ENCODE measurements around the gene PPP1R11. TPM values are rescaled to one million over a fixed set of nuclear protein-coding genes. Genes with fewer than 3 reads are reported as not detected.
"Not testable (repeated sequence)": the region's sequence is repeated elsewhere in the genome, so short reads cannot be mapped to it uniquely, and the experiment has no call there.

Gene PPP1R11, protein sequence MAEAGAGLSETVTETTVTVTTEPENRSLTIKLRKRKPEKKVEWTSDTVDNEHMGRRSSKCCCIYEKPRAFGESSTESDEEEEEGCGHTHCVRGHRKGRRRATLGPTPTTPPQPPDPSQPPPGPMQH
- polyA plus RNA-seq (ENCODE audit: insufficient read length), result 31.0 TPM

- DNase-seq, result peak; percentile 100
Measured at GRCh38 chr6:30066577-30067459, at the start of gene PPP1R11. TSS of gene PPP1R11 (plus strand) at chr6:30067198. CDS start at chr6:30067411, 213 bp downstream.

DNA sequence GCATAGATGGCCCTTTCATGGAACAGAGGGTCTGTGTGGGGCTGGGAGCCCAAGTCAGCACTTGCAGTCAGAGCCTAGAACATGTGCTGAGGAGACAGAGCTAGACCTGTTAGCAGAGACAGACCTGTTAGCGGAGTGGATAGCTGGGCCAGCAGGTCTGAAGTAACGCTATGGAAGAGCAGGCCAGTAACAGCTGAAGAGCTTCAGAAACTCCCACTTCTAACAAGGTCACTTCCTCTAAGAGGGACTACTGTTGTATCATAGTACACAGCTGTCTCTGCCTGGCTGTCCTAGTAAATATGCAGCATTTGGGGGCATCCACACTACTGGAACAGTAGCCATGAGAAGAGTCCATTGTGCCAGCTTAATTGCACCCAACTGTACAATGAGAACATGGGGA lies 47.2 kb upstream of the PPP1R11 start:
- DNase-seq, result no peak

DNA sequence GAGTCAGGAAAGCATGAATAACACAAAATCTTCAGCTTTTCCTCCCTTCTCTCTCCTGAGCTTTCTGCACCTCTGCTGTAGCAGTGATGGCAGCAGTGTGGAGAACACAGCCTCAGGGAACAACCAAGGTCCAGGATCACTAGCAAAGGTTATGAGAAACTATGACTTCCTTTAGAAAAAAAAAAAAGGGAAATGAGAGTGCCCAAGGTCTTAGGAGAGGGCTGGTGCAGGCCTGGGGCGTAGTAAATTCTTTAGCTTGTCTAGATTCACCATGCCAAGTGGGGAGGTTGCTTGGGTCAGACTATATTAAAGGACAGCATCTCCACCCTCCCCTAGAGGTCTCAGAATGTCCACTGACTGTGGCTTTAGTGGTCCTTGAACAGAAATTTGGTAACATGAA lies 46.4 kb upstream of the PPP1R11 start:
- DNase-seq, result no peak

GRCh38 chr6:30022189-30022588 lies 44.8 kb upstream of the PPP1R11 start:
- no peak for DNase-seq

- DNase-seq, result not testable (repeated sequence)
Measured at GRCh38 chr6:30022712-30023111, 44.3 kb upstream of the PPP1R11 start.

DNA sequence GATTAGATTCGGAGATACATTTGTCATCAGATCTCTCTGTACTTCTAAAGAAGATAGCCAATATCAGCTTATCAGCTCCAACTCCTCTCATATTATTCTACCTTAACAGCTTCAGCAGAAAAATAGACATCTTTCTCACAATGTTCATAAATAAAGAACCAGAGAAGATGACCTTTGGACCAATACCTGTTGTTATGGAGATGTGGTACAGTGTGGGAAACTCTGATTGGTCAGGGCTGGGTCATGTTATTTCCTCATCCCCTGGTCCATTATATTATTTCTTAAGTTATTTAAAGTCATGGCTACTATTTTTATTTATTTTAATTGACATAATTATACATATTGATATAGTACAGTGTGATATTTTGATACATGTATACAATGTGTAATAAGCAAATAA lies 41.8 kb upstream of the PPP1R11 start:
- DNase-seq, result no peak

DNA sequence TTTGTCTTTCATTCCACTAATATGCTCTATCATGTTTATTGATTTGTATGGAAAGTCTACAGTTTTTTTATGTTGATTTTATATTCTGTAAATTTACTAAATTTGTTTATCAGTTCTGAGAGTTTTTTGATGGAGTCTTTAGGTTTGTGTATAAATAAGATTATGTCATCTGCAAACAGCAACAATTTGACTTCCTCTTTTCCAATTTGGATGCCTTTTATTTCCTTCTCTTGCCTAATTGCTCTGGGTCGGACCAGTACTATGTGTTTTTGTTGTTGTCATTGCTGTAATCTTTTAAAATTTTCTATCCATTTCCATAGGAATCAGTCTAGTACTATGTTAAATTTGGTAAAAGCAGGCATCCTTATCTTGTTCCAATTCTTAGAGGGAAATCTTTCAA lies 37.4 kb upstream of the PPP1R11 start:
- no peak for DNase-seq

DNA sequence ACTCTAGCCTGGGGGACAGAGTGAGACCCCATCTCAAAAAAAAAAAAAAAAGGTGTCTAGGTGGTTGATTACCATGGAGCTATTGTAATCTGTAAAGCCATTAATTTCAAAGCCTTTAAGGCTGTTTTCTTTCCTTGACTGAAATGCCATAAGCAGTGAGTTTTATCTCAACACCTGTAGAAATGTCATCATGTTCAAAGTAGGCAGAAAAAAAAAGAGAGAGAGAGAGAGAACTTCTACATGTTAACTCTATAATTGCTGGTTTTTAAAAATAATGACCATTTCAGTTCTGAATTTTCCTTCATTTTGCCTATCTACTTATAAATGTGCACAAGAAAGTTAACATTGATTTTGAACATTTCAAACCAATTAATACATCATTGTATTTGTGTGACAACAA lies 35.6 kb upstream of the PPP1R11 start:
- no peak for DNase-seq

GRCh38 chr6:30033440-30033839 lies 33.6 kb upstream of the PPP1R11 start:
- DNase-seq, result not testable (repeated sequence)

- no peak for DNase-seq
Measured at GRCh38 chr6:30035784-30036183, 31.2 kb upstream of the PPP1R11 start.

DNA sequence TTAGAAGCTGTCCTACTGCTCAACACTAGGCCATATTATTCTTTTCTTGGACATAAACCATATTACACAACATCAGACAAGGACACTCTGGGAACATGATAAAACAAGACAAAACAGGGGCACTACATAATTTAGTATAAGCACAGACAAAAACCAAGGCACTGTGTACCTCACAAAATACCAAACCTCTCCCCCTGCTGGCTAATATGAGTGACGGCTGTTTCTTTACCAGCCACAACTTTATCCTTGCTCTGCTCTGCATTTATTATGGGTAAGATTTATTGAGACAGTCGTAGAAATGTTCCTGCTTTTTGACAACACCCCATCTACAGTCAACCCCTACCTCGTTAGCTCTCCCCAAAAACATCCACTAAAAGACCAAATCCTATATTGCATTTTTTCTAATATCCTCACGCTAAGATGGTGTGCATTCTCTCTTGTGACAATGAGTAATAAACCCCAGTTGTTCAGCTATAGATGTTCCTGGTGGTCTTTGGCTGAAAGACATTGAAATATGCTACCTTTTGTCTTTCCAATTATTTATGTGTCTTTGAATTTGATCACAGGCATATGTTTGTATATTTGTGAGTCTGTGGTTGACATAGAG lies 29.7 kb upstream of the PPP1R11 start:
- DNase-seq, result no peak

DNA sequence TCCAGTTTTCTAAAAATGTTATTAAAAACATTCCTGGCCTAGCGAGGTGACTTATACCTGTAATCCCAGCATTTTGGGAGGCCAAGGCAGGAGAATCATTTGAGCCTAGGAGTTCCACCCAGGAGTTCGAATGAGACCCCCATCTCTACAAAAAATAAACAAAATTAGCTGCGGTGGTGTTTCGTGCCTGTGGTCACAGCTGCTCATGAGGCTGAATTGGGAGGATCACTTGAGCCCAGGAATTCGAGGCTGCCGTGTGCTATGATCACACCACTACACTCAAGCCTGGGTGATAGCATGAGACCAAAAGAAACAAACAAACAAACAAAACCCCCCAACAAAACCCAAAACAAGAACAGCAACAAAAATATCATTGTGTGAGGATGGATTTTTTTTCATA lies 25.8 kb upstream of the PPP1R11 start:
- DNase-seq, result no peak

DNA sequence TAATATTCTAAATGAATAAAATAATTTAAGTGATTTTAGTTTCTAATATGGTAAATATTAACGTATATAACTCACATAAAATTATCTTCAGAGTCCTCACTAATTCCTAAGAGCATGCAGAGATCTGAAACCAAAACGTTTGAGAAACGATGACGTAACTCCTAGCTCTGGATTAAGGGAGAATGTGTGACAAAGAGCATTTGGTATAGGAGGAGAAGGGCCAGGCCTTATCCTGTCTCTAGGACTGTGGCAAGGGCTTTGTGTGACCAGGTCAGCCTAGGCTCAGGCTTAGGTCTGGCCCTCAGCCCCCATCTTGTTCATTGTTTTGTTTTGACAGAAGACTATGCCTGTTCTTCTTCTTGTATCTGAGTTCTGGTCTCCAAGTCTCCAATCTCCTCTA lies 25.2 kb upstream of the PPP1R11 start:
- DNase-seq, result no peak

DNA sequence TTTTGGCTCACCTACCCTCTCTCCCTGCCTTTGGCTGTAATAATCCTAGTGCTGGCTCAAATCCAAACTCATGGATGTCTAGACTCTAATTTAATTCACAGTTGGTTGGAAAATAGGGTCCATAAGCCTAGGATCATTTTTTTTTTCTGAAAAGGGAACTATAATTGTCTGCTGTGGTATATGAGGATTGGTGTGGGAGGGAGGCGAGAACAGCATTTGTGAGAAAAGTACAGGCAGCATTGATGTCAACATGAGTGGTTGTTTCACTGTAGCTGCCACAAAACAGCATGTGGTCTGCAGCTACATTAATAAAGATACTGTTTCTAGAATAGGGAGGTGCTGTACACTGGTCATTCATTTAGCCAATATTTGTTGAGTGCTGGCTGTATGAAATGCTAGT lies 24.5 kb upstream of the PPP1R11 start:
- no peak for DNase-seq

GRCh38 chr6:30042914-30043313 lies 24.1 kb upstream of the PPP1R11 start:
- no peak for DNase-seq

- no peak for DNase-seq
Measured at GRCh38 chr6:30043744-30044143, 23.3 kb upstream of the PPP1R11 start.

- DNase-seq, result no peak
Measured at GRCh38 chr6:30044630-30045029, 22.4 kb upstream of the PPP1R11 start.

DNA sequence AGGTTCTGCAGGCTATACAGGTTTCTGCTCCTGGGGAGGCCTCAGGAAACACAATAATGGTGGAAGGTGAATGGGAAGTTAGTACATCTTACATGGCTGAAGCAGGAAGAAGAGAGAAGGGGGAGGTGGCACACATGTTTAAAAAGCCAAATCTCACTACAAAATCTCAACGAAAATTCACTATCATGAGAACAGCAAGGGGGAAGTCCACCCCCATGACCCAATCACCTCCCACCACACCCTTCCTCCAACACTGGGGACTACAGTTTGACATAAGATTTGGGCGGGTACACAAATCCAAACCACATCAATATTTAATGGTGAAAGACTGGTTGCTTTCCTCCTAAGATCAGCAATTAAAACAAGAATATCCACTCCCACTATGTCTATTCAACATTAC lies 19.8 kb upstream of the PPP1R11 start:
- no peak for DNase-seq

GRCh38 chr6:30053682-30054081 lies 13.3 kb upstream of the PPP1R11 start:
- no peak for DNase-seq

GRCh38 chr6:30055513-30055912 lies 11.5 kb upstream of the PPP1R11 start:
- no peak for DNase-seq

DNA sequence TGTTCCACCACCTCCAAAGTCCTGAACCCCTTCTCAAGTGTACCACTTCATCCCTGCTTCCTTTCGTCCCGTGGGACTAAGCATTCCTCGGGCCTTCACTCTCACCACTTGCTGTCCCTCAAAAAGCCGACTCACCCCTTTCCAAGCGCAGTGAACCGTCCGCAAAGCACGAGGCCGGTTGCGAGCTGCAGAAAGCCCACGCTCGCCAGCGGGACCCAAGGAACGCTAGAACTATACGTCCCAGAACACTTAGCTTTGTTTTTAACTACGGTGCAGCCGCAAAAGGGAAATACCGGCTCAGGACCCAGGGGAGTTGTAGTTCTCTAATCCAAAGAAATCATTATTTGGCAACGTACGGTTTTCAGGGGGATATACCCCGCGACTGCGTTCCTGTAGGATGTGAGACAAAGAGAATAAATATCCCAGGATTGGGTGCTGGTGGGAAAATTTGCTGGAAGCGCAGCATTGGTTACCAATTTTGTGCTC lies 6.3 kb upstream of the PPP1R11 start:
- no peak for DNase-seq

- peak; percentile 94 for DNase-seq
Measured at GRCh38 chr6:30061092-30061857, 5.7 kb upstream of the PPP1R11 start, which contains the start of gene POLR1H. TSS of gene POLR1H (plus strand) at chr6:30061265. CDS start at chr6:30061525, 260 bp downstream.
